GM18951 (cell line): Measurements from ENCODE around the gene ASB17.

ENCODE experiments used
- POLR2A ChIP-seq: IDR thresholded peaks from 4 replicates; pipeline ENCODE4 v1.6.1; 2011; ENCODE audit warnings: mild to moderate bottlenecking; ENCODE audit not compliant: insufficient read length, insufficient read depth; ENCODE audit errors: extremely low read depth
- in situ Hi-C: fragments of 300-500 bp; cut with MboI; formaldehyde crosslinking; loops from one replicate; pipeline ENCODE4 v1.12.0; 2022; ENCODE audit warnings: low sequenced_read_pairs, mixed read lengths, inconsistent platforms; ENCODE audit not compliant: unreplicated experiment

ASB17 gene

DNA sequence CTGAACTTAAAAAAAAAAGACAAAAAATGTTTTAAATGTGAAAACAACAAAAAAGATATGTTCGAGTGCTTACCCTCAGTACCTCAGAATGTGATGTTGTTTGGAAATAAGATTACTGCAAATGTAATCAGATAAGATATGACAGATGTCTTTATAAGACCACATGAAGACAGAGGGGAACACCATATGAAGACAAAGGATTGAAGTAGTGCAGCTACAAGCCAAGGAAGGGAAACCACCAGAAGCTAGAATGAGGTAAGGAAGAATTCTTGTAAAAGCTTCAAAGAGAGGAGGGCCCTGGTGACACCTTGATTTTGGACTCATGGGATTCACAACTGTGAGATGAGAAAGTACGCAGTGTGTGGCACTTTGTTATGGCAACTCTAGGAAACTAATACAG, 15.4 kb downstream of the ASB17 start:
- in situ Hi-C loops: no loop called here
- TF ChIP-seq POLR2A: no peak

DNA sequence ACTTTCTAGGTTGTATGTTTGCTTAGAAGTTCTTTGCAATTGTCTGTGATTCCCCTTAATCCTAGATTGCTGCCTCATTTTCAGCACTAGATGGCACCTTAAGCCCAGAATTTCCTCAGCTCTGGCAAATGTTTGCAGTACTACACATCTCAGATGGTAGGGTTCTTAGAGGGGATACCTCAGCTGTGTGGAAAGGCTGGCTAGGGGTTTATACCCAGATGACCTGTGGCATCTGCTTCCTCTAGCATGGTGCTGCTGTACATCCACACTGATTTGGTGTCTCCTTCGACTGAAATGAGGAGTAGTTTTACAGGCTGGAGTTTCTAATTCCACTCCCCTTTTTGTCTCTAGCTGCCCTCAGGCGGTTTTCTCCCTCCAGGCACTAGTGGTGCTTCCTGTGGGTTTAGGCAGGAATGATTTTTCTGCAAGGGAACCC, 23.5 kb downstream of the ASB17 start:
- in situ Hi-C loops: no loop called here
- no peak for TF ChIP-seq POLR2A

DNA sequence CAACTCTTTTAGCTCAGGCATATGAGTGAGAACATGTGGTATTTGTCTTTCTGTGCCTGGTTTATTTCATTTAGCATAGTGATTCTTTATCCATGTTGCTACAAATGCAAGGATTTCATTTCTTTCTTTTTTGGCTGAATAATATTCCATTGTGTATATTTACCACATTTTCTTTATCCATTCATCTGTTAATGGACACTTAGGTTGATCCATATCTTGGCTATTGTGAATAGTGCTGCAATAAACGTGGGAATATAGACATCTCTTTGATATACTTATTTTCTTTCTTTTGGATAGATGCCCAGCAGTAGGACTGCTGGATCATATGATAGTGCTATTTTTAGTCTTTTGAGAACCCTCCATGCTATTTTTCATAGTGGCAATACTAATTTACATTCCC, 30.8 kb downstream of the ASB17 start:
- in situ Hi-C loops: no loop called here
- no peak for TF ChIP-seq POLR2A

DNA sequence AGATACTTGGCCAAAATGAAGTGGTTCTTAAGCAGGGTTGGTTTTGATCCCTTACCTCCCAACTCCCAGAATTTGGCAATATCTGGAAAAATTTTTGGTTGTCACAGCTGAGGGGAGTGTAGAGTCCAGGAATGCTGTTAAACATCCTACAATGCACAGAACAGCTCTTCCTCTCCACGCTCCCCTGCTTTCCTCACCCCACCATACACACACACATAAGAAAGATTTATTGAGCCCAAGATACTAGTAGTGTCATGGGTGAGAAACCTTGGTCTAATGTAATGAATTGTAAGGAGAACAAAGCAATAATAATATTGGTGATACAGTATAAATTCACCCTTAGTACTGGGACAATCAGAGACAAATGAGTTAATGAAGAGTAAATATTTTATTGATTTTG, 47.8 kb downstream of the ASB17 start:
- in situ Hi-C loops: no loop called here

DNA sequence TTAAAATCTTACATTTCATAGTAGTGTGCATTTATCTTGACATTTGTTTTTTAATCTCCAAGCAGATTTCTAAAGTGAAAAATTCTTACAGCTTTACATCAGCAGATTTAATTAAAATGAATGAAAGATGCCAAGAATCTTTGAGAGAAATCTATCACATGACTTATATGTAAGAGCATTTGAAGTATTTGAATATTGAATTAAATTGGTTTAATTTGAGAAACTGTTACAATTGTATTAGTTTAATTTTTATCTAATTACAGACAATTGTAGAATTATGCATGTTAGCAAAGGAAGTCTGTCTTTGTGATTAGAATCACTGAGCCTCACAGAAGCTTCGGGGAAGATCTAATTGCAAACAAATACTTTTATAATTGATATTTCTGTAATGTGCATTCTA, 52.2 kb downstream of the ASB17 start:
- no peak for TF ChIP-seq POLR2A
- in situ Hi-C loops: no loop called here

More for the DNA sequence above, 47.8 kb downstream of the ASB17 start:
- no peak for TF ChIP-seq POLR2A

GRCh38 chr1:75870951-75871350, 61.3 kb downstream of the ASB17 start:
- in situ Hi-C loops: no loop called here
- no peak for TF ChIP-seq POLR2A
